ENCODE data around the gene RPL36AL.

DNA sequence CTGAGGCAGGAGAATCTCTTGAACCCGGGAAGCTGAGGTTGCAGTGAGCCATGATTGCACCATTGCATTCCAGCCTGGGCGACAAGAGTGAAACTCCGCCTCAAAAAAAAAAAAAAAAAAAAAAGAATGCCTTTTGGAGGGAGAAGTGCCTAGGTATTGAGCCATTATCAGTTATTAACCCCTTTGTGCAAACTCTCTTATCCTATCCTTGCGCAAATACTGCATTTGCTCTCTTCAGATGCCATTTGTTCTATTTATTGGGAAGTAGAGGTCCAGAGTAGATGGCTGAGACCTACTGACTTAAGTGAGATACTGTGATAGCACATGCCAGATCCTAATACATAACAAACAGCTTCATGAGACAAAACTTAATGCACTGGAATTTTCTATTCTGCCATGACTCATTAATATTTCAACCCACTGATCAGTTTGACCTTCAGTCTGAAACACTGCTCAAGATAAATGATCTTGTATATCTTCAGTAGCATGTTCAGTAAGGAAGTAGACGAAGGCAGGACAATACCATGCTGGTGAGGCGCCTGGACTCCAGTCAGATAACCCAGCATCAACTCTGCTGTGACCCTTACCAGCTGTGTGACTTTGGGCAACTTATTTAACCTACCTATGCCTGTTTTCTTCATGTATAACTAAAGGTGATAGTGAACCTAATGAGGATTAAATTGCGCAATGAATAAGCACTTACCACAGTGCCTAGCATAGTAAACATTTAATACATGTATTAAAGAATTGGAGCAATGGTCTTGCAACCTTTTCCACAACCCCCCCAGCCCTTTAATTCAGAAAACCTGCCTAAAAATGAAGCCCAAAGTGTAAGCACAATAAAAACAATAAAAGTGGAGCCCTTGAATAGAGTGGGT, 20.4 kb upstream of the RPL36AL start:
- TF ChIP-seq, protein P1, sequence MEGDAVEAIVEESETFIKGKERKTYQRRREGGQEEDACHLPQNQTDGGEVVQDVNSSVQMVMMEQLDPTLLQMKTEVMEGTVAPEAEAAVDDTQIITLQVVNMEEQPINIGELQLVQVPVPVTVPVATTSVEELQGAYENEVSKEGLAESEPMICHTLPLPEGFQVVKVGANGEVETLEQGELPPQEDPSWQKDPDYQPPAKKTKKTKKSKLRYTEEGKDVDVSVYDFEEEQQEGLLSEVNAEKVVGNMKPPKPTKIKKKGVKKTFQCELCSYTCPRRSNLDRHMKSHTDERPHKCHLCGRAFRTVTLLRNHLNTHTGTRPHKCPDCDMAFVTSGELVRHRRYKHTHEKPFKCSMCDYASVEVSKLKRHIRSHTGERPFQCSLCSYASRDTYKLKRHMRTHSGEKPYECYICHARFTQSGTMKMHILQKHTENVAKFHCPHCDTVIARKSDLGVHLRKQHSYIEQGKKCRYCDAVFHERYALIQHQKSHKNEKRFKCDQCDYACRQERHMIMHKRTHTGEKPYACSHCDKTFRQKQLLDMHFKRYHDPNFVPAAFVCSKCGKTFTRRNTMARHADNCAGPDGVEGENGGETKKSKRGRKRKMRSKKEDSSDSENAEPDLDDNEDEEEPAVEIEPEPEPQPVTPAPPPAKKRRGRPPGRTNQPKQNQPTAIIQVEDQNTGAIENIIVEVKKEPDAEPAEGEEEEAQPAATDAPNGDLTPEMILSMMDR (IDR thresholded peaks at IDR 0.05) = no peak
- no peak for TF ChIP-seq EP300 (IDR thresholded peaks at IDR 0.05)
- no peak for TF ChIP-seq POLR2A (IDR thresholded peaks at IDR 0.05)
- no peak for TF ChIP-seq POLR2AphosphoS5 (IDR thresholded peaks at IDR 0.05)

All from upper lobe of left lung (tissue), 4 donors.